ENCODE results near the gene SOX30.

Gene SOX30

DNA sequence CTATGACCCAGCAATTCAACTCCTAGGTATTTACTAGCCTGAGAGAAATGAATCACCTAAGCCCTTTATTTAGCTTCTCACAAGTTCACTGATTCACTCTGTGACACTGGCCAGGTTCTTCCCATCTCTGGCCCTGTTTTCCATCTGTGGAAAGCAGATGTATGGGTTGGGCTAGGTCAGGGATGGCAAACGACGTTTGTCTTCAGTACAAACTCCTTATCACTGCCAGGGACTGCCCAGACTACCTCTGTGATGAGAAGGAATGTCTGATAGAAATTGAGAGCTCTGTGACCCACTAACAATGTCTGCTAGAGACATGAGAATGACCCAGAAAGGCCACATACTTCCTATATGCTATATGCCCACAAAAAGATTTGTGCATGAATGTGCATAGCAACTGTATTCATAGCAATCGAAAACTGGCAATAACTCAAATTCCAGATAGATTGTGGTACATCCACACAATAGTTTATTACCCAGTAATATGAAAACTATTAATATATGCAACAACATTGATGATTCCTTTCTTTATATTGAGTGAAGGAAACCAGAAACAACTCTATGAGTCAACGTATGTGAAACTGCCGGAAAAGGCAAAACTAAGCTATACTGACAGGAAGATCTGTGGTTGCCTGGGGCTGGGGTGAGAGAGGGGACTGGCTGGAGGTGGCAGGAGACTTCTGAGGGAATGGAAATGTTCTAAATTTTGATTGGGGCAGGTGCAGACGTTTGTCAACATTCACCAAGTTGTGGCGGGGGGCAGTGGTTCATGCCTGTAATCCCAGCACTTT is 44.7 kb downstream of the SOX30 start:
- DNase-seq: no peak

DNA sequence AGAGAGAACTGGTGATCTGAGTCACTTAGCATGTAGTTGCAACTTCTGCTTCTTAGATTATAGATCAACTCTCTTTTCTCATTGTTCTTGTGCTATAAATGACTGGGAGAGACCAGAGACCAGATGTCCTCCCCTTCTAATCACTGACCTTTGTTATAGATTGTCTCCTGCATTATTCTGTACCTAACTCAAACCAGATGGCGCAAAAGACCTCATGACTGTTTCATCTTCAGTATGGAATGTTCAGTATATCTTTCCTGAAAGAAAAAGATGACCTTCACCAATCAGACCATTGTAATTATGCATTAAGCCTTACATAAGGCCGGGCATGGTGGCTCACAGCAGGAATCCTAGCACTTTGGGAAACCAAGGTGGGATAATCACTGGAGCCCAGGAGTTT is 46.2 kb downstream of the SOX30 start:
- DNase-seq: no peak

DNA sequence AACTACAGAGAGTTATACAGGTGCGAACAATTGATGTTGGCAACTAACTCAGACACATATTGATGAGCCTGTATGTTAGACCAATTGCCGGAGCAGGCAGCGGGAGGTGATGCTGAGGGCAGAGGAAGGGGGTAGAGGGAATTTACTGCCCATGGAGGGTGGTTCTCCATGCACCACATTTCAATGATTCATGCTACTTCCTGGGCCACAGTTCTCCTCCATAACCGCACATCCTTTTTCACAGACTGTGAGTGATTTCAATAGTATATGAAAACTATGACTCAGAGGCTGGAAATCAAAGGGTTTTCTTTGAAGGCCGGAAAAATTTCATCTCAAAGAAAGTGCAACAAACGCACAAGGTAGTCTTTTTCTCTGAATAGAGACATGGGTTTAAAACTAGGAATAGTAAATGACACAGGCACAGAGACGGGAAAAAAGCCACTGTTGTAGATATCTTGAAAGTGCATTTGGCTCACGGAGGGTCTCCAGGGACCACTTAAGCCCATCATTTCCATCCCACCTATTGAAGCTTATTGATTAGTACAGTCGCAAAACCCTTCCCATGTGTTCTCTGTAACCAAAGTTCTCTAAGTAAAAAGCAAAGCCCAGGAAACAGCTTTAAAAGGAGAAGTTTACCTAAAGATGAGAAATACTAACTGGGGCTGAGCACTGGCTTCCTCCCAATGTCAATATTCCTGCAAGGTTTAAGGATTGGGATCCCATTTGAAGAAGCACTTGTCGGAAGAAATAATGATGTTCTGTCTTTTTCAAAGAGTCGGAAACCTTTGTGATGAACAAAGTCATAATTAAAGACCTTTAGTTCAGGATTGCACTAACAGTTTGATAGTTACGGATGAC is 48.7 kb downstream of the SOX30 start:
- no peak for DNase-seq

DNA sequence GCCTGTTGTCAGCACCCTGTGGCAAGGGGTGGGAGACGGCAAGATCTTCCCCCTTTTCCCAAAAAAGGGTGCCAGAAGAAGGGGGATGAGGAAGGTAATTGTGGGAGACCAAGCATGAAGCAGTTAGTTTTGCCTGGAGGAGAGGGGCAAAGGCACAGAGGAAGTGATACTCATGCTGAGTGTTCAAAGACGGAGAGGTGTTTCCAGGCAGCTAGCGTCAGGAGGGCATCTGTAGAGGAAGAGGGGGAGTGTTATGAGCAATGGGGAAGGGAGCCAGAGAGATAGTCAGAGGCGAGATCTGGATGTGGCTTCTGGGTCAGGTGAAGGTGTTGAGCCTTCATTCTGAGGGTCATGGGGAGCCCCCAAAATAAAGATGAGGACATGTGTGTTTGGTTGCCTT is 49.7 kb downstream of the SOX30 start:
- no peak for DNase-seq

DNA sequence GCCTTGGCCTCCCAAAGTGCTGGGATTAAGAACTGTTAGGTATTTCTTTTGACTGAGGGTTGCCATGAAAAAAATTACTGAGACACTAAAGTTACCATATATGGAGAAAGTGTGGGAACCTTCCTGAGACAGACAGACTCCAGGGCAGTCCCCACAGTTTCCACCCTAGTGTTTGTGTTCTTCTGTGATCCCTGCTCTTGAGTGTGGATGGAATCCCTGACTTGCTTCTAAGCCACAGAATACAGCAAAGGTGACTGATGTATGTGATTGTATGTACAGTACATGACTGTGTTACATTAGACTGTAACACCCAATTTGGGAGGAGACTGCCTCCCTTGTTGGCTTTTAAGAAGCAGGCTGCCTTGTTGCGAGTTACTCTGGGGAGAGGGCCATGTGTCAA is 52.0 kb downstream of the SOX30 start:
- DNase-seq: no peak

DNA sequence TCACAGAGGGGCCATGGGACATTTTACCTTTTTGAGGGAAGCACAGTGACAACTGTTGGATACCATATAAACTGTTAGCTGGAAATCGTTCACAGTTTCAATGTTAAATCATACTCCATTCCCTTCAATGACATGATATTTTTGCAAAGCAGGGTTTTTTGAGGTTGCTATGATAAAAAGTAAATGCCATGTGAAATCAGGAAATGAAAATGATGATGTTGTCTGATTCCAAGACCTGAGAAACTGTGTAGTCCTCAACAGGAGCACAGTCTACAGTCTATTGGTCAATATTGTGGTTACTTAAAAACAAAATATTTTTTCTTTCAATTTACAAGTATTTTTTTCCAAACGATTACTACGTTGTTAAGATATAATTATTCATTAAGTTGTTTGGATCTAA is 52.7 kb downstream of the SOX30 start:
- DNase-seq: no peak

DNA sequence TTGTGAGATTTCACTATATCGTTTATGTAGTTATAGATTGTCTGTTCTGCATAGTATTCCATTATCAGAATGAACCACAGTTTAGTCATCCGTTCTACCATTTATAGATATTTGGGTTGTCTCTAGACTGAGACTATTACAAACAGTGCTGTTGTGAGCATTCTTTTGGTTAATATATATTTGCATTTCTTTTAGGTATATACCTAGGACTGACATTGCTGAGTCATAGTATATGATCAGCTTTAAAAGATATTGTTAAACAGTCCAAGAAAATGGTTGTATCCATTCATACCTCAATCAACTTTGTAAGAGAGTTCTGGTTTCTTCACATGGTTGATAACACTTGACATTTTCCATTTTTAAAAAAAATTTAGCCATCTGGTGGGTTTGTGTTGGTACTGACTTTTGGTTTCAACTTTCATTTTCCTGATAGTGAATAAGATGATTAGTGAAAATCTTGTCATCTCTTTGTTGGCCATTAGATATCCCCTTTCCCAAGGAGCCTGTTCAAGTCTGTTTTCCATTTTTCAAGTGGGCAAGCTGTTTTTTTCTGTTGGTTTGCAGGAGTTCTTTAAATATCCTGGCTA is 53.8 kb downstream of the SOX30 start:
- no peak for DNase-seq

DNA sequence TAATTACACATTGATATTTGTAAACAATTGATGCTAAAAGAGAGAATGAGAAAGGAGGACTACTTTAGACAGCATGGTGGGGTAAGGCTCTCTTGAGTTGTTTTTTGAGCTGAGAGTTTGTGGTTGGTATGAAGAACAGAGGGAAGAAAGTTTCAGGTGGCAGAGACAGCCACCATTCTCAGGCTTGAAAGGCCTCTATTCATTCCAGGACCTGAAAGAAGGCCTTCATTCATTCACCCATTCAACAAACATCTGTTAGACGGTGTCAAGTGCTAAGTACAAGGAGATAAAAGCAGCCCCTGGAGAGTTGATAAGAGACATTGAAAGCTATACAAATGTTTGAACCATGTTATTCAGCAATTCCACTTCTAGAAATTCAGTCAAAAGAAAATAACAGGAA is 55.0 kb downstream of the SOX30 start:
- no peak for DNase-seq

DNA sequence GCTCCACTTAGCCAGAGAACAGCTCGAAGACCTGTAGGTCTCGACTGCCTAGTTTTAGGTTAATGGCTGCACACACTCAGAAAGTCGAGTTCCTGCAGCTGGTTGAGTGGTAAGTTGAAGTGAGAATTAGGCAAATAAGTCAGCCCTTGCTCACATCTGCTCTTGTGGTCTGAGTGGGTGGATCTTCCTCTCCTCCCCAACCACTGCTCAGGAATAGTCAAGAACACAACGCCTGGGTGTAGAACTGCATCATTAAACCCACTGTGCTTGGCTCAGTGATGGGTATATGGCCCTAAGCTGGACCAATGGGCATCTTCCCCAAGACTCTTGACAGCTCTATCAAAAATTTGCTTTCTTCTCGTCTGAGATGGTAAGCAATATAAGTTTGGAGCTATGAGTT is 55.8 kb downstream of the SOX30 start:
- no peak for DNase-seq

DNA sequence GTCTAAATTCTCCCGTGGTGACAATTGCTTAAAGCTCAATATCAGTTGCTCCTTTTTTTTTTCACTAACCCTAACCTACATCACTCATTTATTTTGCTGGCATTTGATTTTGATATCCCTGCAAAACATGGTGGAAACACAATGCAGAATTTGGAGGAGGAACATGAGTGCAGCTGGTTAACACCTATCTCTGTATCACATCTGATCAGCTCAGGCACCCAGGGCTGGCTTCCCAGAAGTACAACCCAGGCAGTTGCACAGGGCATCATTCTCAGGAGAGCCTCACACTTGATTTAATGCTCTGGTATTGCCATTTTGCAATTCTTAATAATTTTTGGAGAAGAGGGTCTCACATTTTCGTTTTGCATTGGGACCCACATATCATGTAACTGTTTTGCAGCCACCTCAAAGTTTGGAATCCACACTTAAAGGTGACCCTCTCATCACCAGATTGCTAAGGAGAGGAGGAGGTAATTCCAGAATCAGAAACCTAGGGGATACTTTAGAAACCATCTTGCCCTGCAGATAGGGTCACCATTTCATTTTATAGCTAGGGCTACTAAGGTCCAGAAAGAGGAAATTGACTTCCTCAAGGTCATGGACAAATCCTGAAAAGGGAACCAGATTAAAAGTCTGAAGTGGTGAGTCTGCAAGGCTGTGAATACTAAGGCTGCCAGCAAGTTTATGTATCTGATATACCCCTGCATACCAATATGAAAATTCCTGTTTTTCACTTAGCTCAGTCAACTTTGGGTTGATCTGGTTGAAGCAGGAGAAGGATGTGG is 57.4 kb downstream of the SOX30 start:
- no peak for DNase-seq

DNA sequence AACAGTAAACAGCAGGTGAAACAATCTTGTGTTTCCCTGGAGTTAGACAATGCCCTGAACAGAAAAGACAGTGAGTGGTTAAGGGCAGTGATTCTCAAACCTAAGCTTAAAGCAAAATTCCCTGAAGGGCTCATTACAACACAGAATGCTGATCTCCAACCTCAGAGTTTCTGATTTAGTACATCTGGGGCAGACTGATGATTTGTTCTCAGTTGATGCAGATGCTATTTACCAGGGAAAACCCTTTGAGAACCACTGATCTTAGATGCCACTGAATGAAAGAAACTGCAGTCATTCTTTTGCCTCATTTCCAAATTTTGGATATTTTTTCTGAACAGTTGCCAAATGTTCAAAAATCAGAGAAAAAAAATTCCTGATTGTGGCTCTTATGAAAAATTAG is 58.0 kb downstream of the SOX30 start:
- DNase-seq: no peak

DNA sequence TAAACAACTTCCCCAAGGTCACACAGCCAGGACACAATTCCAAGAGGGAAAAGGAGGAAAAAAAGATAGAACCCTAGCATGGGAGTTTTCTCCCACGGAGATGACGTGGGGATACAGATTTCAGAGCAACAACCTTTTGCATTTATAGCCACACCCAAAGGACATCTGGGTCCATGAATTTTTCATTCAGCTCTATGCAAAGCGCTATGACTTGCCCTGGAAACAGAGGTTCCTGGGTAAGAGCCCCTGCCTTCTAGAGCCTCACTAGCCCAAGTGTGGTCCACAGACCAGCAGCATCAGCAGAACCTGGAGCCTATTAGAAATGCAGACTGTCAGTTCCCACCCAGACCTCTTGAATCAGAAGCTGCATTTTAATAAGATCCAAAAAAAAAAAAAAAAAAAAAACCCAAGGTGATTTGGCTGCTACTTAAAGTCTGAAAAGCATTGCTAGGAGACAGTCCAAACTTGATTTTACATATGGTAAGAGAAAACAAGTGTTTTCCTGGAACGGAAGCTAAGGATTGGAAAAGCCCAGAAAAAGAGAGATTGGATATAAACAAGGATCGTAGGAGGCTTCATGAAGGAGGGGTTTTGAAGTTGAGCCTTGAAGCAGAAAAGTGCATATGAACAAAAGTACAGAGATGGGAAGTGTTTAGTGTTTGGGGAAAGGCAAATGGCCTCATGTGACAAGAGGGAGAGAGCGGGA is 59.0 kb downstream of the SOX30 start:
- DNase-seq: no peak

DNA sequence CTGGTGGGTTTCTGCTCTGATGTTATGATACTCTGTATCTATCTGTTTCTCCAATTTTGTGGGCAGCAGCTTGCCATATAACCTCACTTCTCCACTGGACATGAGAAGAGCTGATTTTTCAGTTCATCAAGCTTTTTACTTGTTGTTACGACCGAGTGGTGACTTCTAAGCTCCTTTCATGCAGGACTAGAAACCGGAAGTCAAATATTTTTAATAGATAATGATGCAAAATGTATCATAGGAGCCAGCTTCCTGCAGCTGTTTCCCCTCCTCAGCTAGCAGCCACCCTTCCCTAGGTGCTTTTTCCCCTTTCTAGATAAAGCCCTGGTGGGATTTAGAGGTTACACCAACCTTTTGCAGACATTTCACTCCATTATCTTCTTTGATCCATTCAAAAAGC is 59.6 kb downstream of the SOX30 start:
- DNase-seq: no peak

DNA sequence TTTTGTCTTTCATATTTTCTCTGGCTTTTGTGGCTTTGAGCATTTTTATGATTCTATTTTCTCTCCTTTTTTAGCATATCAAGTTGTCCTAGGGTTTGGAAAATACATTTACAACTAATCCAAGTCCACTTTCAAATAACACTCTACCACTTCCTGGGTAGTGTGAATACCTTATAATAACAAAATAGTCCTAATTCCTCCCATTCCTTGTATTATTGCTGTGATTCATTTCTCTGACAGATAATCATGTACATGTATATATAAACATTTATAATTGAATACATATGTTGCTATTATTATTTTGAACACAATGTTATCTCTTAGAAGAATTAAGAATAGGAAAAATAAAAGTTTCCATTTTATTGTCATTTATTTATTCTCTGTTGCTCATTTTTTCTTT is 61.8 kb downstream of the SOX30 start:
- no peak for DNase-seq

DNA sequence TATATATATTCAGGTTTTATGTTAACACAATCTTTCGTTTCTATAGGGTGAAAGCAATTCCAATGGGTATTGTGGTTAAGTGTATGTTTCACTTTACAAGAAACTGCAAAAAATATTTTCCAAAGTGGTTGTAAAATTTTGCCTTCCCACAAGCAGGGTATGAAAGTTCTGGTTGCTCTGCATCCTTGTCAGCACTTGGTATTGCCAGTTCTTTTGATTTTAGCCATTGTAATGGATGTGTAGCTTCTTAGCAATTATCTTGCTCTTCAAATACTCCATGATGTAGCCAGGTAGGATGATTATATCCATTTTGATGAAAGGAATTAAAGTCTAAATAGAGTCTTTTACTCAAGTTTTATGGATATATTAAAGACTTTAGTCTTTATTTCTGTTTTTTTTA is 67.6 kb downstream of the SOX30 start:
- no peak for DNase-seq

DNA sequence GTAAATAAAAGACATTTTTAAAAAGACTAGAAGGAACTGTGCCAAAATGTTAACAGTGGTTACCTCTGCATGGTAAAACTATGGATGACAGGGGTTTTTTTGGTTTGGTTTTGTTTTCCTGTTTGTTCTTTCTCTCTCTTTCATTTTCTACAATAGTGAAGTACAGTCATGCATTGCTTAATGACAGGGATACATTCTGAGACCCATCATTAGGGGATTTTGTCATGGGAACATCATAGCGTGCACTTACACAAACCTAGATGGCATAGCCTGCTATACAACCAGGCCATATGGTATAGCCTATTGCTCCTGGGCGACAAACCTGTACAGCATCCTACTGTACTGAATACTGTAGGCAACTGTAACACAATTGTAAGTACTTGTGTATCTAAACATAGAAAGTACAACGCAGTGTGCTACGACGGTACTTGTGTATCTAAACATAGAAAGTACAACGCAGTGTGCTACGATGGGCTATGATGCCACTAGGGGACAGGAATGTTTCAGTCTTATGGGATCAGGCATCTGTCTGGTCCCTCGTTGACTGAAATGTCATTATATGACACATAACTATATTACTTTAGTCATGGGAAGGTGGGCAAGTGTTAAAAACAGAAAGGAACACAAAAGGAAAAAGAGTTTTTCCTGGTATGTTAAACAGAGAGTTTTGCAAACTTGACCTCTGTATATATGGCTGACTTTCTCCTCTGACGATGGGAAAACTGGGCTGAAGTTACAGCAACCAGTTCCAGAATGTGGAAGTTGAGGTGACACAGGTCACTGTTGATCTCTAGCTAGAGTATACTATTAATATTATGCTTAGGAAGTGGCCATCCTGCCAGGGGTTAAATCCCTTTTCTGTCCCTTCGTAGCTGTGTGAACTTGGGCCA is 69.3 kb downstream of the SOX30 start:
- no peak for DNase-seq

DNA sequence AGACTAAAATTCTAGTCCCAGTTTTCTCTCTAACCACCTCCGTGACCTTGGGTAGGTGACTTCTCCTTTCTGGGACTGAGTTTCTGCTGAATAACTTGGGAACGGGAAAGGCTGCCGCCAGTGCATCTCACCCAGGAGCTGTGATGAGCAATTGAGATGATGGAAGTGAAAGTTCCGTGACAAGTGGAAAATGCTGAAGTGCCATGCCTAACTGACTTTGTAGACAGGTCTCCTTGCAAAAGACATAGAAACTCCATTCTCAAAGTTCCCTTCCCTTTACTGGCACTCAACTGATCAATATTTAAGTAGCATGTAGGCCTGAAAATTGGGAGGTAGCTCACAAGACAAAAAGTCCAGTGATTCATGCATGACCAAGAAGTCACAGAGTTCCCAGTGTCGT is 70.3 kb downstream of the SOX30 start:
- DNase-seq: no peak

DNA sequence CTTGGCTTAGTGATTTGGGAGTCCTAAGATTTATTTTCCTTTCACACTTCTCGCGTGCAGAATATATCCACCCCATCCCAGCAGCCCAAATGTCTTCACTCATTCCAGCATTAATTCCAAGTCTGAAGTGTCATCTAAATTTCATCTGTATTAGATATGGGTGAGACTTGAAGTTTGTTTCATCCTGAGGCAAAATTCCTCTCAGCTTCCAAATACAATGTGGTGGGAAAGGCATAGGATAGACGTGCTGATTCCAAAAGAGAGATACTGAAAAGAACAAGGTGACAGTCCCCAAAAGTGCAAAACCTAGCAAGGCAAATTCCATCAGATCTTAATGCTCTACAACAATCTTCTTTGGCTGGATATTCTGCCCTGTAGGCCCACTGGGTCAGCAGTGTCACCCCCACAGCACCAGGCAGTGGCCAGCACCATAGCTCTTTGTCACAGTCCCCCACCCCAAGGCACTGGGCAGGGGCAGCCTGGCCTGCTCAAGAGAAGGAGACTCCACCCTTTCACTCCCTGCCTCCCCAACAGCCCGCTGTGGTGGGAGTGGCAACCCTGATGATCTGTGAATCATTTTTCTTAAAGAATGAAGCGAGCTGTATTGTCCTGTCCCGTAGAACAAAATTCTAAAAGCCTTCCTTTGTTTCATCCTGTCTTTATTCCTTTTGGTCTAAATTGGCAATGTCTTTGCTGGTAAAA is 74.0 kb downstream of the SOX30 start:
- no peak for DNase-seq

DNA sequence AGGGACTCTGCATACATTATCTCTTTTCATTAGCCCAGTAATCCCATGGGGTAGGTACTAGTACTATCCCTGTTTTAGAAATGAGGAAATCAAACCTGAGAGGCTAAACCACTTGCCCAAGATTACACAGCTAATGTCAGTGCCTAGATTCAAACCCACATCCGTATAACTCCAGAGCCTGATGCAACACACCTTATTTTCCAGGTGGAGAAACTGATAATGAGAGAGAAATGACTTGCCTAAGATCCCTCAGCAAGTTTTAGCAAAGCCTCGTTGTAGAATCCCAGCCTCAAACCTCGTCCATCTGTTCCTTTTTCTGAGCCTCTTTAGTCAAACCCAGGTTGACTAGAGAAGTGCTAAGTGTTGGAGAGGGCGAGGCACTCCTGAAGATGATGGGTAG is 75.6 kb downstream of the SOX30 start:
- no peak for DNase-seq

Measured in midbrain (tissue), 1 donor.